Mesenchymal stem cell (in vitro differentiated cells and primary cell): ENCODE data around the gene TAF8.

Experiments used
- DNase-seq: peaks from one replicate; pipeline ENCODE4 v3.0.0-alpha.2; 2013
- H2AFZ ChIP-seq: one replicate; pipeline ENCODE4 v1.6.1; 2013; ENCODE audit warnings: low read depth, mild to moderate bottlenecking, control low read depth, inconsistent platforms, low read length, moderate library complexity
- H2AK5ac ChIP-seq: 2 replicates; pipeline ENCODE4 v1.6.1; 2013; ENCODE audit warnings: low read length, moderate library complexity, mild to moderate bottlenecking, inconsistent platforms; ENCODE audit not compliant: severe bottlenecking
- H2BK120ac ChIP-seq: one replicate; pipeline ENCODE4 v1.6.1; 2013; ENCODE audit warnings: low read depth, mild to moderate bottlenecking, inconsistent platforms, low read length, moderate library complexity
- H2BK12ac ChIP-seq, 2 experiments: one replicate each; pipeline ENCODE4 v1.6.1; 2013; ENCODE audit warnings: inconsistent platforms in 2 of 2, low read length in 2 of 2, mild to moderate bottlenecking in 2 of 2, moderate library complexity in 2 of 2, control low read depth in 1 of 2
- H2BK15ac ChIP-seq: one replicate; pipeline ENCODE4 v1.6.1; 2013; ENCODE audit warnings: mild to moderate bottlenecking, low read depth, inconsistent platforms; ENCODE audit not compliant: poor library complexity, severe bottlenecking
- H2BK5ac ChIP-seq: 2 replicates; pipeline ENCODE4 v1.6.1; 2013; ENCODE audit warnings: low read depth, mild to moderate bottlenecking, low read length, control low read depth, inconsistent platforms; ENCODE audit not compliant: poor library complexity, severe bottlenecking
- H3K14ac ChIP-seq, 2 experiments: one replicate each; pipeline ENCODE4 v1.6.1; 2013; ENCODE audit warnings: inconsistent platforms in 2 of 2, low read length in 2 of 2, control low read depth in 1 of 2, mild to moderate bottlenecking in 1 of 2, moderate library complexity in 1 of 2
- H3K18ac ChIP-seq, 2 experiments: one replicate each; pipeline ENCODE4 v1.6.1; 2013; ENCODE audit warnings: inconsistent platforms in 2 of 2, low read length in 2 of 2, control low read depth in 1 of 2, low read depth in 1 of 2, mild to moderate bottlenecking in 1 of 2
- H3K23ac ChIP-seq, 2 experiments: one replicate each; pipeline ENCODE4 v1.6.1; 2013; ENCODE audit warnings: inconsistent platforms in 2 of 2, low read length in 2 of 2, mild to moderate bottlenecking in 2 of 2, moderate library complexity in 2 of 2, control low read depth in 1 of 2
- H3K27ac ChIP-seq: 2 replicates; pipeline ENCODE4 v1.5.1; 2013; ENCODE audit warnings: mild to moderate bottlenecking, moderate library complexity, low read length, control low read depth, inconsistent platforms; ENCODE audit not compliant: poor library complexity, severe bottlenecking
- H3K27me3 ChIP-seq, 2 experiments: 2 replicates each; pipeline versions ENCODE4 v1.6.1 to v1.7.0; 2013; ENCODE audit warnings: low read length in 2 of 2, mild to moderate bottlenecking in 2 of 2, moderate library complexity in 2 of 2, control low read depth in 1 of 2, inconsistent platforms in 1 of 2; ENCODE audit not compliant: control insufficient read depth in 1 of 2, insufficient read depth in 1 of 2
- H3K36me3 ChIP-seq, 2 experiments: 2 replicates each; pipeline versions ENCODE4 v1.6.1 to v1.7.0; 2013; ENCODE audit warnings: low read length in 2 of 2, control low read depth in 1 of 2, inconsistent platforms in 1 of 2, low read depth in 1 of 2, mild to moderate bottlenecking in 1 of 2; ENCODE audit not compliant: insufficient read depth in 2 of 2, control insufficient read depth in 1 of 2
- H3K4ac ChIP-seq, 2 experiments: one replicate each; pipeline ENCODE4 v1.6.1; 2013; ENCODE audit warnings: inconsistent platforms in 2 of 2, low read length in 2 of 2, mild to moderate bottlenecking in 2 of 2, moderate library complexity in 2 of 2, control low read depth in 1 of 2, low read depth in 1 of 2
- H3K4me1 ChIP-seq: 2 replicates; pipeline ENCODE4 v1.6.1; 2013; ENCODE audit warnings: low read depth, low read length, control low read depth; ENCODE audit not compliant: control insufficient read depth, insufficient read depth
- H3K4me2 ChIP-seq: 2 replicates; pipeline ENCODE4 v1.6.1; 2013; ENCODE audit warnings: low read length, mild to moderate bottlenecking, inconsistent platforms; ENCODE audit not compliant: poor library complexity, severe bottlenecking
- H3K4me3 ChIP-seq, 2 experiments: 2 replicates each; pipeline versions ENCODE4 v1.5.1 to v1.7.0; 2013; ENCODE audit warnings: low read length in 2 of 2, mild to moderate bottlenecking in 2 of 2, control low read depth in 1 of 2, low read depth in 1 of 2; ENCODE audit not compliant: insufficient read depth in 1 of 2
- H3K79me1 ChIP-seq: replicated peaks from 2 replicates; pipeline ENCODE4 v1.6.1; 2013; ENCODE audit warnings: mild to moderate bottlenecking, control low read depth, low read length, inconsistent platforms; ENCODE audit not compliant: poor library complexity, severe bottlenecking
- H3K9ac ChIP-seq: 2 replicates; pipeline ENCODE4 v1.7.0; 2013; ENCODE audit warnings: mild to moderate bottlenecking, low read length, moderate library complexity
- H3K9me3 ChIP-seq: 2 replicates; pipeline ENCODE4 v1.7.0; 2013; ENCODE audit warnings: mild to moderate bottlenecking, low read length; ENCODE audit not compliant: control insufficient read depth
- H4K8ac ChIP-seq: one replicate; pipeline ENCODE4 v1.6.1; 2013; ENCODE audit warnings: inconsistent platforms, mild to moderate bottlenecking, low read length, moderate library complexity
- H4K91ac ChIP-seq: one replicate; pipeline ENCODE4 v1.6.1; 2013; ENCODE audit warnings: mild to moderate bottlenecking, low read length, inconsistent platforms
- WGBS: methylation state at CpG from one replicate; pipeline ENCODE4 v1.1.7; 2013; ENCODE audit warnings: mixed read lengths; 5-methylcytosine and 5-hydroxymethylcytosine counted together

Gene TAF8

GRCh38 chr6:42010909-42011308 lies 39.4 kb upstream of the TAF8 start:
- Histone ChIP-seq H3K23ac (no peak overlapping the region), H3K9ac (no peak overlapping the region), H2AK5ac (peak overlapping the region; percentile 86), H2BK5ac (no peak overlapping the region), H3K4me1 (peaks cover 17% of the 10 kb centered on the region), H4K8ac (no peak overlapping the region), H3K79me1 (peaks cover 2% of the 10 kb centered on the region), H3K27me3 (no peaks in the 10 kb centered on the region), H2BK15ac (no peak overlapping the region), H3K4me3 (no peak overlapping the region), H2AFZ (no peak overlapping the region), H3K4ac (no peak overlapping the region), H3K9me3 (no peaks in the 10 kb centered on the region), H3K18ac (no peak overlapping the region), H4K91ac (no peak overlapping the region), H3K36me3 (no peaks in the 10 kb centered on the region), H3K14ac (no peak overlapping the region), H3K4me2 (no peak overlapping the region), H2BK12ac (no peak overlapping the region), H2BK120ac (no peak overlapping the region), H3K27ac (peak overlapping the region; percentile 20)
- no peak for DNase-seq
- 100% methylated on average over 1 of the region's 1 CpG for WGBS

- peaks cover 24% of the 10 kb centered on the region for H3K4me1 ChIP-seq
- no peak overlapping the region for H3K4ac ChIP-seq
- no peak overlapping the region for H3K4me2 ChIP-seq
- no peaks in the 10 kb centered on the region for H3K27me3 ChIP-seq
- H3K27ac ChIP-seq = peak overlapping the region; percentile 68
- H2AFZ ChIP-seq = no peak overlapping the region
- no peak overlapping the region for H3K23ac ChIP-seq
- no peaks in the 10 kb centered on the region for H3K9me3 ChIP-seq
- peak; percentile 30 for DNase-seq
- no peak overlapping the region for H3K14ac ChIP-seq
- H2BK15ac ChIP-seq = no peak overlapping the region
- H2BK120ac ChIP-seq = no peak overlapping the region
- no peak overlapping the region for H3K9ac ChIP-seq
- no peak overlapping the region for H4K8ac ChIP-seq
- H2BK5ac ChIP-seq = no peak overlapping the region
- no peak overlapping the region for H3K18ac ChIP-seq
- H2AK5ac ChIP-seq = peak overlapping the region; percentile 6
- peaks cover 2% of the 10 kb centered on the region for H3K79me1 ChIP-seq
- no peak overlapping the region for H3K4me3 ChIP-seq
- H3K36me3 ChIP-seq = no peaks in the 10 kb centered on the region
- H2BK12ac ChIP-seq = no peak overlapping the region
- no peak overlapping the region for H4K91ac ChIP-seq
- WGBS = 92% methylated on average over 3 of the region's 3 CpGs
Measured at GRCh38 chr6:42012501-42013133, 37.7 kb upstream of the TAF8 start.

GRCh38 chr6:42013134-42013516 lies 37.2 kb upstream of the TAF8 start:
- Histone ChIP-seq H3K9ac (no peak overlapping the region), H3K4me1 (peaks cover 24% of the 10 kb centered on the region), H2BK12ac (no peak overlapping the region), H3K4me2 (no peak overlapping the region), H3K4me3 (no peak overlapping the region), H3K14ac (no peak overlapping the region), H3K79me1 (peaks cover 2% of the 10 kb centered on the region), H2BK120ac (no peak overlapping the region), H3K4ac (no peak overlapping the region), H4K8ac (no peak overlapping the region), H2AK5ac (peak overlapping the region; percentile 6), H2BK5ac (no peak overlapping the region), H3K27ac (peak overlapping the region; percentile 68), H3K23ac (no peak overlapping the region), H2AFZ (no peak overlapping the region), H3K27me3 (no peaks in the 10 kb centered on the region), H3K18ac (no peak overlapping the region), H2BK15ac (no peak overlapping the region), H4K91ac (no peak overlapping the region), H3K36me3 (no peaks in the 10 kb centered on the region), H3K9me3 (no peaks in the 10 kb centered on the region)
- DNase-seq = peak; percentile 16
- WGBS = 69% methylated on average over 1 of the region's 2 CpGs

DNA sequence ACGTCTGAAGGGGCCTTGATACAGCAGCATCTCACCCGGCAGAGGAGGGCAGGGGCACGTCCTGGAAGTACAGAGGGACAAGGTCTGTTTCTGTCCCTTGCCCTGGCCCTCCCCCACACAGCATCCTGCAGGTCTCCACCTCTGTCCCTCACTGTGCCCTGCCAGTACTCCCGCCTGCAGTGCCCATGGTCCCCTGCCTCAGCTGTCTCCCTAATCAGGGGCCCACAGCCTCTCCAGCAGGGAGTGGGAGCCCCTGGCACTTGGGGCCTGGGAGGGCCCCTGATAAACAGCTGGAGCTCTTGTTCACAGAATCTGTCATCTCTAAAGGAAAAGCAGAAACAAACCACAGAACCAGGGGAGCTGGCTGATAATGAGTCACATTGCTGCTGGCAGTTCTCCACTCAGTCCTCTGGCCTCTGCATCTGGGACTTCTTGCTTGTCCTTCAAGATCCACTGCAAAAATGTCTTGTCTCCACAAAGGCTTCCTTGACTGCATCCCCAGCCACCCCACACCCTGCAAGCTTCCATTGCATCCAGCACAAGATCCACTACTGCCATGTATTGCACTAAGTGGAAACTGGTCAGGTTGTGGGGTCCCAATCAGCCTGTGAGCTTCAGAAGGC lies 33.2 kb upstream of the TAF8 start:
- peak overlapping the region; percentile 66 for H4K8ac ChIP-seq
- peak; percentile 90 for DNase-seq
- WGBS = 44% methylated on average over 4 of the region's 4 CpGs

More for the DNA sequence above, 33.2 kb upstream of the TAF8 start:
- Histone ChIP-seq H3K36me3 (no peaks in the 10 kb centered on the region), H3K4me1 (peaks cover 10% of the 10 kb centered on the region), H3K4ac (peak overlapping the region in 1 of 2 experiments; percentile 96), H2BK15ac (peak overlapping the region; percentile 73), H3K4me2 (peak overlapping the region; percentile 7), H3K23ac (no peak overlapping the region), H3K79me1 (no peaks in the 10 kb centered on the region), H2BK5ac (no peak overlapping the region), H3K27me3 (no peaks in the 10 kb centered on the region), H3K27ac (peak overlapping the region; percentile 19), H2BK120ac (no peak overlapping the region), H3K14ac (peak overlapping the region in 1 of 2 experiments; percentile 92), H3K4me3 (no peak overlapping the region), H2BK12ac (peak overlapping the region; percentile 12 to 98), H2AK5ac (peak overlapping the region; percentile 43), H3K9ac (peak overlapping the region; percentile 22), H3K9me3 (no peaks in the 10 kb centered on the region), H4K91ac (peak overlapping the region; percentile 60), H3K18ac (peak overlapping the region; percentile 18 to 97), H2AFZ (no peak overlapping the region)
